Hippocampal formation (tissue), 2 donors: ENCODE measurements around the gene FAM131C.
A peak's percentile ranks its signal among the peaks of the same experiment; 100 is the strongest.
"Not testable (repeated sequence)": the region's sequence is repeated elsewhere in the genome, so short reads cannot be mapped to it uniquely, and the experiment has no call there.

Experiments used
- DNase-seq, 2 donors: peaks; one replicate each; lab custom pipeline; 2025; lab: John Stamatoyannopoulos, UW

Gene FAM131C

DNA sequence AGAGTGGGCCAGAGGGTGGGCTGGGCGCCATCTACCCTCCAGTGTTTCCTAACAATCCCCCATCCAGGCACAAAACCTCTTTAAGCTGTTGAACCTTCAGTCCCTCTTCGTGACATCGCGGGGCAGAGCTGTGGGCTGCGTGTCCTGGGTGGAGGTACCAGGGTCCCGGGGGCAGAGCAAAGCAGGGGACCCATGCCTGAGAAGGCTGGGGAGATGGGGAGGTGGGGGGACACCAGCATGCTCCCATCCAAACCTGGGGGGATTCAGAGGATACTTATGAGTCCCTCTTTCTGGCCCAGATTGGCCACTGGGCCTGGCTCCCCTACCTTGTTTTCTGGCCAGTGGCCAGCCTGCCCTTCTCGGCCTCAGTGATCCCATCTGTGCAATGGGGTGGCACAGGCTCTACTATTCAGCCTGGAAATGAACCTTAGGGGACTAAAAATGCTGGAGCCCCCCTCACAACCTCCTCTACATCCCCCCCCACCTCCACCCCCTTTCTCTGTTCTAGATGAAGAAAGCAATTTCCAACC is 40.3 kb downstream of the FAM131C start:
- DNase-seq: not testable (repeated sequence)

DNA sequence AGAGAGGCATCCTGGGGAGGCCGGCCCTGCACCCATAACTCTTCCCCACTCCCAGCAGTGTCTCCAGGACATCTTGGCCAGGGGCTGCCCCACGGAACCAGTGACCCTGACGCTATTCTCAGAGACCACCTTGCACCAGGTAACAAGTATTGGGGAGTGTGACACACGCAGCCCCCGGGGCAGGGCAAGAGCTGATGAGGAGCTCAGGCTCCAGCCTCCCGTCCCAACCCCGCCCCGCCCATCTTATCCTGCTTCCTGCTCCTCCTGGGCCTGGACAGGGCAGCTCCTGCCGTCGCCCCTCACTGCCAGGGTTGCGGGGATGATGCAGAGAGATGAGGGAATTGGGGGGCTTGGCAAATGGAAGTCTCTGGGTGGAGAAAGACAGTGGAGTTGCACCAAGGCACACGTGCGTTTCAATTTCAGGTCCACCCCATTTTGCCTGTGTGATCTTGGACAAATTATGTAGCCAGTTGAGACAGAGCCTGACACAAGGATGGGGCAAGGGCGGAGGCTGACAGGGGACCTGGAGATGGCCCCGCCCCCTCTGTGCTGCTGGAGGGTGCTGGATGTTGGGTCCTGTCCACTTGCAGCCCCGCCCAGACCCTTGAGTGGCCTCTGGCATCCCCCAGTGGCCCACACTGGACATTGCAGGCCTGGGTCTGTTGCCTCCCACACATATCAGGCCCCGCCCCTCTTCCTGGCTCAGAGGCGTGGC is 40.9 kb downstream of the FAM131C start:
- DNase-seq: peak; percentile 27 to 44

DNA sequence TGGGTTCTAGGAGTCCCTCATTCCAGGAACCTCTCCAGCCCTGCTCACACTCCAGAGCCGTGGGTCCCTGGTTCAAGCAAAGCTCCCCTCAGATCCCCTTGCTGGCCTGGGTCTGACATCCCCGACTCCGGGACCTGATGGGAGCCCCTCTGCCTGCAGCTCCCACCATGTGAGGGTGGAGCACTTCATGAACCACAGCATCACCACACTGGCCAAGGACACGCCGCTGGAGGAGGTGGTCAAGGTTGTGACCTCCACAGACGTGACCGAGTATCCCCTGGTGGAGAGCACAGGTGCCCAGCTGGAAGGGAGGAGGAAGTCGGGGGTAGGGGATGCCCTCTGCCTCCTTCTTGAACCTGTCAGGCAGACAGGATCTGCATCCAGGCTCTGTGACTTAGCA is 41.9 kb downstream of the FAM131C start:
- no peak for DNase-seq

DNA sequence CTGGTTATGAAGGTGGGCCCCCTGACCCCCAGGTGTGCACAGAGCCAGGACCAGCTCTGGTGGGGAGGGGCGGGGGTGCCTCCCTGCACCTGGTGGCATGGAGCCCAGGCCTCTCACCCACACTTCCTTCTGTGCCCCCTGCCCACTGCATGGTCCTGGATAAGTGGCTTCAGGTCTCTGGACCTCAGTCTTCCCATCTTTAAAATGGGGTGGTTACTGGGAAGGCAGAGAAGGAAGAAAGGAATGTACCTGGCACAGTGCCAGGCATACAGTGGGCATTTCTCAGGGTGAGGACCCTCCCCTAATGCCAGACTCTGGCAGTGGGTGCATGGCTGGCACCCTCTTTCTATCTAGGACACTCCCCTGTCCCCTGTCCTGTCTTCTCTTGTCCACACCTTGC is 44.2 kb downstream of the FAM131C start:
- no peak for DNase-seq

DNA sequence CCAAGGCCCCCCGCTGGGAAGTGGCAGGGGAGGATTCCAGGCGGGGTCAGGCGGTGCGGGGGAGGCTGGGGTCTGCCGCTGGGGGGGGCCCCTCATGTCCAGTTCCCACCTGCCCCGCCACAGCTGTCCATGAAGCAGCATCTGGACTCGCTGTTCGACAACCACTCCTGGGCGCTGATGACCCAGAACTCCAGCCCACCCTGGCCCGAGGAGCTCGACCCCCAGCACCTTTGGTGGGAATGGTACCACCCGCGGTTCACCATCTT is 44.5 kb downstream of the FAM131C start:
- DNase-seq: not testable (repeated sequence)

DNA sequence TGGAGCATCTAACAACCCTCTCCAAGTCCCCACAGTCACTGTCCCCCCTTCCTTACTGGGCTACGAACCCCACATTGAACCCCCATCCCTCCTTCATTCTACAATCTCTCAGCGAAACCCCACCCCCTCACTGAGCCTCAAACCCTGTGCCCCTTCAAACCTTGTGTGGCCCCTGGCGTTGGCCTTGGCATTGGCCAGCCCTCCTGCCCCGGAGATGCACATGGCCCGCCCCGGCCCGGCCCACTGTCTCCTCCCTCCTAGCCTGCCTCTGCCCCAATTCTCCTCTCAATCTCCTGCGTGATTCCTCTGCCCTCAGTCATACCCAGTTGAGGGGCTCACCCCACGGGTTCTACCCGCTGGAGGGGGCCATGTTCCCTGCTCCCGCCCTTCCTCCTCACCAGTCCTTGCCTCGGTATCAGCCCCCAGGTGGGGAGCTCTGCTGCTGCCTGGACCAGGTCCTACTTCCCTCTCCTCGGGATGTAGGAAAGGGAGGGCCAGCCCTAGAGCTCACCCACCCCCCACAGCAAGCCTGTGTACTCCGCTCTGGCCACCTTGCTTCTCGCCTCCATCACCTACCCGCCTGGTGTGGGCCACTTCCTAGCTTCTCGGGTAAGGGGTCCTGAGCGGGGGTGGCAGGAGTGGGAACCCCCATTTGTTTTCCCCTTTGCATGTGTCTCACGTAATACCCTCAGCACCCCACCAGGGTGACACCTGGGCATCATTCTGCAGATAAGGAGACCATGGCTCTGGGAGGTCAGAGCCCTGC is 45.0 kb downstream of the FAM131C start:
- DNase-seq: no peak

DNA sequence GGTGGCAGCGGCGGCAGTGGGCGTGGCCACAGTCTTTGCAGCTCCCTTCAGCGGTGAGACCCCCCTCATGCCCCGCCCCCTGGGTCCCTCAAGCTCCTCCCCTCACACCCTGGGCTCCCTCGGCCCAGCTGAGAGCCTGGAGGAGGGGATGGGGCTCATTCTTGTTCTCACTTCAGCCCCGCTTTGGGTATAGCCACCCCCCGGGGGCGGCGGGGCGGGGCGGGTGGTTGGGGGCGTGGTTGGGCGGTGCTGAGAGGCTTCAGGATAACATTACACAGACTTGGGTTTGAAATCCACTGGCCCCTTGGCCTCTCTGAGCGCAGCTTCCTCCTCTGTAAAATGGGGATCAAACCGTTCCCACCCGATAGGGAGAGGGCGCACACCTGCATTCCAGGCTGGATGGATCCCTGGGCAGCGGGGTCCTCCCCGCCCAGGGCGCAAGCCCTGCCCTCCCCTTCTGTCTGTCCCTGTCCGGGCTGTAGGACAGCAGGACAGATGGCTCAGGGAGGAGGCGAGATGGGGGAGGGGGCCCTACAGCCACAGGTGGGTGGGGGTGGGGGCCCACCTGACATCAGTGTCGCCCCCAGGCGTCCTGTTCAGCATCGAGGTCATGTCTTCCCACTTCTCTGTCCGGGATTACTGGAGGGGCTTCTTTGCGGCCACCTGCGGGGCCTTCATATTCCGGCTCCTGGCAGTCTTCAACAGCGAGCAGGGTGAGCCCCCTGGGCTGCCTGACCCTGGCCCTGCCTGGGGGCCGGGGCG is 46.5 kb downstream of the FAM131C start:
- no peak for DNase-seq

DNA sequence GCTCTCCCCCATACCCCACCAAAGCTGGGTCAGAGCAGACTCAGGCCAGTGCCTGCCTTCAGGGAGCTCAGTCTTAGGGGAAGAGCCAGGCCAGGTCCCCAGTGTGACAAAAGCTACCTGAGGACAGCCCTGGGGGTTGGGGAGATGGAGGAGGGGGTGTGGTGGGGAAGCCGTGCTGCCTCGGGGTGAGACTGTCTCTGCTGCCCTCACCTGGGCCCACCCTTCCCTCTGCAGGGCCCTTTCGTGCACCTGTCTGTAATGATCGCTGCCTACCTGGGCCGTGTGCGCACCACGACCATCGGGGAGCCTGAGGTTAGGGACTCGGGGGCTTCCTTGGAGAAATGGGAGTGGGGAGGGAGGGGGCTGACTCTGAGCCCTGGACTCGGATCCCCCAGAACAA is 47.1 kb downstream of the FAM131C start:
- DNase-seq: not testable (repeated sequence)

DNA sequence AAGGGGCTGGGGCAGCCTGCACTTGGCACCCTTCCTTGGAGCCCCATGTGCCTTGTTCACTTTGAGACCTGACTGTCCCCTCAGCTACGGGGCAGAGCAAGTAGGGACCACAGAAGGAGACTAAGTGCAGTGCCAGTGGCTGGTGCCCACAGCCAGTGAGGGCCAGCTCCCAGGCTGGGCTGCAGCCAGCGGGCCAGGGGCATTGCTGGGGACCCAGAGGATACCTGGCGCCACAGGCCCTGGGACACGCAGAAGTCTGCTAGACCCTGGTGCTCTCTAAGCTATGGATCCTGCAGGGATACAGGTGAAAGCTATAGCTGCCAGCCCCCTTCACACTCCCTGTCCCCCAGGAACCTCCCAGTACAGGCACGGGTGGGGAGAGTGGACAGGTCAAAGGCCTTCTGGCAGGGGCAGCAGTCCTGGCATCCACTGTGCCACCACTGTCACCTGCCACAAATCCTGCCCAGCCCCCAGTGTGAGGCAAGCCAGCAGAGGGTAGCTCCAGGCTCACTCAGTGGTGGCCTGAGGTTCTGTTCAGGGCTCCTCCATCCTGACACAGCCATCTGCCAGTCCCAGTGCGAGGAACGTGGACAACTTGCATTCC is 50.3 kb downstream of the FAM131C start:
- no peak for DNase-seq

DNA sequence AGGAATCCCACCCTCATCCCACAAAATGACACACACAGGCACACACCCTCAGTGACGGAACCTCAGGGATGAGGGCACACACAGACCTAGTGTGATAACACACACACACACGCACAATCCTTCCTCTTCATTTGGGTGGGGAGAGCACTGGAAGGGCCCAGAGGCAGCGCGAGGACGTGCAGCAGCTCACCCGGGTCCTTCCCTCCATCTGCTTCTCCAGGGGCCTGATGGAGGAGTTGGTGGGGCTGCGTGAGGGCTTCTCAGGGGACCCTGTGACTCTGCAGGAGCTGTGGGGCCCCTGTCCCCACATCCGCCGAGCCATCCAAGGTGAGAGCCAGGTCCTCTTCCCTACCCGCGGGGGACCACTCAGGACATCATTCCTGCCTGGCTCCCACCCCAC is 51.1 kb downstream of the FAM131C start:
- no peak for DNase-seq

DNA sequence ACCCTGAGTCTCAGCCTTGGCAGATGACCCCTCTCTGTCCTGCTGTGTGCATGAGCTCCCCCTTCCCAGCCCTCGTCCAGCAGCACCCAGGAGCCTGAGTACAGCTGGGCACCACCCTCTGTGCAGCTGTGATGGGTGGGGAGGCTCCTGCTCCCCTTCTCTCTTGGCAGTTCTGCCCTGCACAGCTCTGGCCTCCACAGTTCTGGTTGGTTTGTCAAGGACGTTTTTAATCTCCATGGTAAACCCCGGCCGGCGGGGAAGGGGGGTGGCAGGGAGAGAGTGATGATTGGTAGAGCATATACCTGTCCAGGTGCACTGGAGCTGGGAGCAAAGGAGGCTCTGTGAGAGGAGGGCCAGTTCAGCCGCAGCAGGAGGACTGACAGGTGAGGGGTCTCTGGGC is 51.8 kb downstream of the FAM131C start, which contains the start of gene CLCNKA:
TSS of gene CLCNKA (plus strand) at position 356 of the 400 bp plus-strand sequence. CDS start 584 bp downstream, outside the sequence.
- no peak for DNase-seq

DNA sequence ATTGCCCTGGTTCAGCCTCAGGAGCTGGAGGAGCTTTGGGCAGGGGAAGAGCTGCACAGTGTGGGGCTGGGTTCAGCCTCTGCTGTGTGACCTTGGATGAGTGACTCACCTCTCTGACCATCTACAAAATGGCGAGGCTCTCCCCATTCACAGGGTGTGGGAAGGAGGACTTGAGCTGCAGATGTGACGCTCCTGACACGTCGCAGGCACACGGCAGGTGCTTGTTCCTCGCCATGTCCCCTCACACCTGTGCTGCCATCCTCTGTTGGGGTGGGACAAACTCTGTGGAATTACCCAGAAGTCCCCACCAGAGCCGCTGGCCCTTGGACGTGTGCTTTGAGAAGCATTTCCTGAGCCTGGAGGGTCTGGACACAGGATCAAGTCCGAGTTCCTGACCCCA is 52.6 kb downstream of the FAM131C start:
- DNase-seq: not testable (repeated sequence)

DNA sequence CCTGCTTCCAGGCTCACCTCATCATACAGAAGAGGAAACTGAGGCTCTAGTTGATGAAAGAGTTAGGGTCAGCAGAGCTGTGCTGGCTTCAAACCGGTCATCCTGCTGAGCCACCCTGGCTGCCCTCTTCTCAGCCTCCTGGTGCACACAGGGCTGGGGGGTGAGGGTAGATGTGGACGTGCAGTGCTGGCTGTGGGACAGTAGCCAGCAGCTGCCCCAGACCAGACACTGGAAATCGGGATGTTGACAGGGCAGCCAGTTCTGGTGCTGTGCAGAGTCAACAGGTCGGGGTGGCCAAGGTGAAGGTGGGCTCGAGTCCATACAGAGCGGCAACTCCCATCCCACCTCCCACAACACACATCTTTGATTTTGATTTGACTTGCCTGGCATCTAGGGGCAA is 53.1 kb downstream of the FAM131C start:
- no peak for DNase-seq

DNA sequence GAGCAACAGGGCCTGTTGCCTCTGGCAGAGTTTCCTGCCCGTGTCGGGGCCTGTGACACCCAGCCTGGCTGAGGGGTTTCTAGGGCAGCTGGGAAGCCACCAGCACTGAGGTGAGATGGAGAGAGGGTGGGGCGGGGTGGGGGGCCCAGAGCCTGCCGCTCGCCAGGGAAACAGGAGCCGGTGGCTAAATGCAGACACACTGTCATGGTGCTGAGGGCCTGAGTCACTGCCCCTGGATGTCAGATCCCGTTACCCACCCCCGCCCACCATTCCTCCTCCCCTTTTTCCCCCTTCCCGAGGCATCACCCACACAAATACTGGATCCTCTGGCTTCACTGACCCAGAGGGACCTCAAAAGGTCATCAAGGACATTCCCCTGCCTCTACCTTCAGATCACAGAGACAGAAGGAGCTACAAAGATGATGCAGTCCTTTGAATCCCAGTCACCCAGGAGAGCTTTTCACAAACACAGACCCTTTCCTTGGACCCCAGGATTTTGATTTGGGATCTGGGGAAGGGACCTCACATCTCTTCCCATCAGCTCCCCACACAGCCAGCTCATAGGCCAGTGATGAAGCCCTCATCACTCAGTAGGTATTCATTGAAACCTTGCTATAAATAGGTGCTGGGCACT is 53.7 kb downstream of the FAM131C start:
- DNase-seq: no peak

DNA sequence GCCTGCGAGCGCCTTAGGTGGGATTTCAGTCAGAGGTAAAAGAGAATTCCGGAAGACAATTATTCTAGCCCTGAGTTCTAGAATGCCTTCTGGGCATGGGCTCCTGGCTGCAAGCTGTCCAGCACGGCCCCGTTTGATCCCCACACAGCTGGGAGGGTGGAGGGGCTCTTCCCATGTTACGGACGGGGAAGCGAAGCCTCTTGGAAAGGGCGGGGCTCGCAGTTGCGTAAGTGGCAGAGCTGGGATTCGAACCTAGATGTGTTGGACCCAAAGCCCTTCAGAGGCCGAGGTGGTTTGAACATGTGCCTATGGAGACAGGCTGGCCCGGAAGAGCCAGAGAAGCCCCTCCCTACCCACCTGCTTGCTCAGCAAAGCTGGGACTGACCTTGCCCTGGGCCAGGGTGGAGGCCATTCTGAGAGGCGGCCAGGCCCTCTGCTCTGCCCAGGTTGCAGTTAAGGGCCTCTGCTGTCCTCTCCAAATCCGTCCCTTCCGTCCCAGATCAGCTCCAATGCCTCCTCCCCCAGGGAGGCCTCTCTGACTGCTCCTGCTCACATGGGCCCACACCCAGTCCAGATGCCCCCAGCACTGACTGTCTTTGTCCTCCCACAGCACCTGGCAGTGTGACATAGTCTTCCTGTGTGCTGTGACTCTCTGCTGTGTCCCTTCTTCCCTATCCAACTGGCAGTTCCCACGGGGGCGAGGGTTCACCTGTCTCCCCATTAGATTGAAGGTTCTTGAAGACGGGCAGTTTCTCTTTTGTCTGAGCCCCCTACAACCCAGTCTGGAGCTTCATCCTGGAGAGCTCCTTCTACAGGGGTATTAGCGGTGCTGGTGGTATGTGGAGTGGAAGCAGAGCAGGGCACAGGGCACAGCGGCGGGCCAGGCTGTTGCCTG is 54.5 kb downstream of the FAM131C start:
- DNase-seq: no peak

DNA sequence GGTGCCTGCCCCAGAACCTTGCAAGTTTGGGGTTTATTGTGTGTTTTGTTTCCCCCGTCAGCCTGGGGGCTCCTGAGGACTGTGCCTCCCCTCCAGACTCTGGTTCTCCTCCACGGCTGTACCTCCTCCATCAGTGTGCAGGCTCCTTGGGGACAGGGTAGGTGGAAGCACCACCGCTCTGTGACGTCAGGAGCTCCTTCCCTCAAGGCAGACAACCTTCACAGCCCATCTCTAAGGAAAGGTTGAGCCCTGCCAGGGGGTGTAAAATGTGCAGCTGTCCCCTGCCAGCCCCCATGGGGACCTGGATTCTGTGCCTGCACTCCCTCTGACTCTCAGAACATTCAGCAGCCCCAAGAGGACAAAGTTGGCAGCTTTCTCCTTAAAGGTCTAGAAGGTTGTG is 55.1 kb downstream of the FAM131C start:
- DNase-seq: no peak

DNA sequence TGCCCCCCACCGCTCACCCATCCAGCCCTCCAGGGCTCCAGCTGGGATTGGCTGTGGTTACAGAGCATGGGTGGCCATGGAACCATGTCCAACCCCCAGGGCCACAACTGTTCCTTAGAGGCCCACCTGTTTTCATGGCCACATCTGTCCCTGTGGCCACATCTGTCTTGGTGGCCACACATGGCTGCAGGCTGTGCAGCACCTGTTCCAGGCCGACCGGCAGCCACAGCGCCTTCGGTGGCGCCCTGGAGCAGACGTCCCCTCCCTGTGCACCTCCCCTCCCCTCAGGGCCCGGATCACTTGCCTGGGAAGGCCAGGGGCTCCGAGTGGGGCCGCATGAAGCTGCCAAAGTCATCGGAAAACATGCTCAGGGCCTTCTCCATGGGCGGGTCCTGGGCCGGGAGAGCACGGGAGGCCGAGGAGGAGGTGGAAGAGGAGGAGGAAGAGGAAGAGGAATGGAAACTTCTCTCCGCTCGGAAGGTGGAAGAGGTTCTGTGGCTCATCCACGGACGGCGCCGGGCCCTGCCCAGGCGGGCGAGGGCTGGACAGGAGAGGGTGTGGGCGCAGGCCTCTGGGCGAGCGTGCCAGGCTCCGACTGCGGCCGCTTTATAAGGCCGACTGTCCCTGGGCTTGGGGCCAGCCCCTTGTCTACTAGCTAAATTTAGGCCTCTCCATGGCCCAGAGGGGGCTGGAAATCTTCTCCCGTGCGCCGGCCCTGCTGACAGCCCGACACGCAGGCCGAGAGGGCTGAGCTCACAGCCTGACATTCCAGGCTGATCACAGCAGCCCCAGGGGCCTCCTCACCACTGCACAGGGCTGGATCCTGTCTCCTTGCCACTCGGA is 55.8 kb downstream of the FAM131C start, which contains the start of gene HSPB7:
TSS of gene HSPB7 (minus strand) at position 583 of the 843 bp plus-strand sequence. CDS start at position 503, 80 bp downstream.
- no peak for DNase-seq

DNA sequence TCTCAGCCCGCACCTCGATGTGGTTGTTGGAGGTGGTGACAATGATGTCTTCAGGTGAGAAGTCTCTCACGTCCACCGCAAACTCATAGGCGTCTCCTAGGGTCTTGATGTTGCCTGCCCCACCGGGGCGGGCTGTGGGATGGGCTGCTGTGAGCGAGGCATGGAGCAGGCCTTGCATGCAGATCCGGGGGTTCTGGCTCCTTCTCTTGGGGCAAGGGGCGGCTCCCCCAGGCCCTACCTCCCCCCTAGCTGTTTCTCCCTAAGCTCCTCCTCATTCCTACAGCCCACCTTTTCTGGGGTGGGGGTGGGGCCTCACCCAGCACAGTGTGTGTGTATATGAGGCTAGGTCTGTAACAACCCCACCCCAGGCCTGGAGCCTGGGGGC is 56.4 kb downstream of the FAM131C start:
- DNase-seq: no peak
